Body of pancreas (tissue), 4 donors: ENCODE data around the gene CDC16.

Experiments
- CTCF ChIP-seq, 7 experiments: fragments of 450-650 bp in 4 of 7; fragments of 200-600 bp in 3 of 7; sonication (generic) in 3 of 7; IDR thresholded peaks; one replicate each; pipeline ENCODE4 v1.5.1; 2016 to 2019; ENCODE audit warnings: antibody characterized with exemption in 7 of 7
- POLR2A ChIP-seq, 3 donors: fragments of 450-650 bp; IDR thresholded peaks; one replicate each; pipeline ENCODE4 v1.6.1; 2016; ENCODE audit warnings: antibody characterized with exemption in 3 of 3, mild to moderate bottlenecking in 2 of 3

GRCh38 chr13:114185182-114185971 is 49.3 kb upstream of the CDC16 start:
- TF ChIP-seq CTCF (IDR thresholded peaks at IDR 0.05) (no peak), POLR2A (IDR thresholded peaks at IDR 0.05) (no peak)
